Activated T-cell treated with anti-CD3 and anti-CD28 coated beads for 4 hours (primary cell): Measurements from ENCODE around the gene CCR9.
"Not testable (repeated sequence)": the region's sequence is repeated elsewhere in the genome, so short reads cannot be mapped to it uniquely, and the experiment has no call there.

Experiments
- DNase-seq: peaks from one replicate; pipeline ENCODE4 v3.0.0-alpha.2; 2020

Gene CCR9

GRCh38 chr3:45885979-45886705 is at the start of gene CCR9:
Gene CCR9, plus strand, starts transcription at chr3:45886543. Its CDS starts 8,391 bp downstream, at chr3:45894934.
- no peak for DNase-seq

DNA sequence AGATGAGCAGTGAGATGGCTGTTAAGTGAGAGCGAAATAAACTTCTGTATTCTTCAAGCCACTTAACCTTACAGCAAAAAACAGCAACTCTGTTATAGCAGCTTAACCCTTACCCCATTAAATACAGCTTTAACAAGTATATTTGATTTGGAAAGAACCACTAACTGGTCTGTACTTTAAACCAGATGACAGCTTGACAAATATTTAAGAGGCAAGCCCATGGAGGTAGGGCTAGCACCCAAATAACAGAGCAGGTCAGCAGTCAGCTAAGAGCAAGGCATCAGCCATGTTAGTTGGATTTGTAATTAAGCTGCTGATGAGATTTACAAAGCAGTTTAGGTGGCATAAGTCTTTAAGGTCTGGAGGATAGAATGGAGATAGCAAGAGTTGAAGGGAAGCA is 47.9 kb upstream of the CCR9 start:
- no peak for DNase-seq

DNA sequence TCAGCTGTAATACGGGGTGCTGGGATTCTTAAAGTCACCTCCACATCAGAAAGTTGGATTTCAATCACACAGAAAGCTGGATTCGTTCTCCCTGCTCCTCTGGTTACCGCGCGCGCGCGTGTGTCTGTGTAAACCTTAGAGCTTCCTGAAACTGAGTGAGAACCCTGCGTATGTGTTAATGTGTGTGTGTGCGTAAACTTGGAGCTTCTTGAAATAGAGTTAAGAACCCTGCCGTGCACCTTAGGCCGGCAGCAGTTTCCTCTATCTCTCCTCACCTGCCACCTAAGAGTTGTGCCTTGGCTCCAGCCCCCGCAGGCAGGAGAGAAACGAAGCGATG is 45.0 kb upstream of the CCR9 start:
- DNase-seq, result no peak

- DNase-seq, result peak; percentile 86
Measured at GRCh38 chr3:45841757-45842491, 44.4 kb upstream of the CCR9 start, which contains the start of gene LZTFL1. Gene LZTFL1, minus strand, starts transcription at chr3:45842119. Its CDS starts 128 bp downstream, at chr3:45841991.

DNA sequence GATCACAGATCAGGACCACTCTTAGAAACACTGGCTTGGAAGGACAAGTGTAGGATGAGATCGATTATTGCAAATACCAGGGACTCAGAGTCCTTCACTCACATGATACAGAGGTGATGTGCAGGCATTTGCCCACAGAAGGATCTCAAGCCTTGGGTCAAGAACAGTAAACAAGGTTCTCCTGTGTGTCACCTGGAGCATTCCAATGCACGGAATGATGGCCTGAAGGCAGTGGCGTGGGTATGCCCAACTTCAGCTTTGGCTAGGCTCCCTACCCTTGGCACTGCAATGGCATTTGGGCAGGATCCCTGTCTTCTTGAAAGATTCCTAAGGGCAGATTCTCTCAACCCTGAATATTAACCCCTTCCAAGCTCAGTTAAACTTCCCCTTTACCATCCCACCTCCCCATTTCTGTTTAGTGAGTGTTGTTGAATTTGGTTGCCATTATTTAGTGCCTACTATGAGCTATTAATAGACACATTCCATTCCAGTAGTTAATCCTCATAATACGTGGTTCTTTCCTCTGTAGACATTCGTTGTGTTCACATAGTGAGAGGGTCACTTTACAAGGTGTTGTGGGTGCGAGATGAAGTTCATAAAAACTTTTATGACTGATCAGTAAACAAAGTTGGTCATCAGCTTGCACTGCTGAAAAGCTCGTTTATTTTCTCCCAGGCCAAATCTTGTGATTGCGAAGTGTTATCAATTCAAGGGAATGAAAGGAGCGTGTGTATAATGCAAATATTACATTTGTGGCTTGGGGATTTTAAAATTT is 43.3 kb upstream of the CCR9 start:
- no peak for DNase-seq

GRCh38 chr3:45844616-45845015 is 41.7 kb upstream of the CCR9 start:
- no peak for DNase-seq

DNA sequence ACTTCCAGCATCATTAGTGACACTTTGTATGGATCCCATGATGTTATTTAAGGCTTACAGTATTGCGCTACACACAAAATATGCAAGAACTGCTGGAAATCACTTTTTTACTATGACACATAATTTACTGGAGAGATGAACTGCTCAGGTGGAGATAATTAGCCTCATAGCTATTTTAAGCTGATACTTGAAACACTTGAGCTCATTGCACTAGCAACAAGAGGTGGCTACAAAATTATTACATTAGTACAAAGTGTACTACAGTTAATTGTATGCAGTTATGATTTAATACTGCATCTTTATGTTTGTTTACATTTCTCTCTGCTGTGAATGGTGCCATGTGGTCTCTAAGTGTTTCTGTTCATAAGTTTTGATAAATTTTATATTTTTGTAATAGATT is 38.0 kb upstream of the CCR9 start:
- no peak for DNase-seq

GRCh38 chr3:45852828-45853227 is 33.5 kb upstream of the CCR9 start:
- DNase-seq, result no peak

- not testable (repeated sequence) for DNase-seq
Measured at GRCh38 chr3:45856323-45856722, 30.0 kb upstream of the CCR9 start.

DNA sequence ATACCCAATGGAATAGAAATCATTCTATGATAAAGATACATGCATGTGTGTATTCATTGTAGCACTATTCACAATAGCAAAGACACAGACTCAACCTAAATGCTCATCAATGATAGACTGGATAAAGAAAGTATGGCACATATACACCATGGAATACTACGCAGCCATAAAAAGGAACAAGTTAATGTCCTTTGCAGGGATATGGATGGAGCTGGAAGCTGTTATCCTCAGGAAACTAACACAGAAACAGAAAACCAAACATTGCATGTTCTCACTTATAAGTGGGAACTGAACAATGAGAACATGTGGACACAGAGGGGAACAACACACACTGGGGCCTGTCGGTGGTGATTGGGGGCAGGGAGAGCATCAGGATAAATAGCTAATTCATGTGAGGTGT is 29.3 kb upstream of the CCR9 start:
- DNase-seq, result not testable (repeated sequence)

DNA sequence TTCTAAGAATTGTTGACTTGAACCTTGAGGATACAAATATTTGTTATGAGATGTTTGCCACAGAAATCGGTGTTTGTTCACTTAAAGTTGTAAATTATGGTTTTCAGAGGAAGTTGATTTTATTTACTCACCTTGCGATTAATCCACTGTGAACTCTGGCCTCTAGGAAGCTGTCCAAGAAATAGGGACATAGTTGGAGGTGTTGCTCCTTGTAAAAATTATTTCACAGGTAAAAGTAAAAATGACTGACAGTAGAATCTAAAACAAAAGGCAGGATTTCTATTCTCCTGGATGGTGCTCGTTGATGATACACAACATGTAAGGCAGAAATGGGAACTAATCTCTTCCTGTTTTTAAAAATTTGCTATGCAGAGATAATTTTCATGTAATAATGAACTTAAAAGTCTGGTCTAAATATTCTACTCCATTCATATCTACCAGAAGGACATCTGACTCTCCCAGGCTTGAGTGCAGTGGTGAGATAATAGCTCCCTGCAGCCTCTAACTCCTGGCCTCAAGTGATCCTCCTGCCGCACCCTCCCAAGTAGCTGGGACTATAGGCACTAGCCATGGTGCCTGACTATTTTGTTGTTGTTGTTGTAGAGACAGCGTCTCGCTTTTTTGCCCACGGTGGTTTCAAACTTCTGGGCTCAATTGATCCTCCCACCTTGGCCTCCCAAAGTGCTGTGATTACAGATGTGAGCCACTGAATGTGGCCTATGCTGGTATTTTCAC is 27.4 kb upstream of the CCR9 start:
- no peak for DNase-seq

- DNase-seq, result no peak
Measured at GRCh38 chr3:45860481-45860880, 25.9 kb upstream of the CCR9 start.

GRCh38 chr3:45861043-45861719 is 25.2 kb upstream of the CCR9 start:
- no peak for DNase-seq

DNA sequence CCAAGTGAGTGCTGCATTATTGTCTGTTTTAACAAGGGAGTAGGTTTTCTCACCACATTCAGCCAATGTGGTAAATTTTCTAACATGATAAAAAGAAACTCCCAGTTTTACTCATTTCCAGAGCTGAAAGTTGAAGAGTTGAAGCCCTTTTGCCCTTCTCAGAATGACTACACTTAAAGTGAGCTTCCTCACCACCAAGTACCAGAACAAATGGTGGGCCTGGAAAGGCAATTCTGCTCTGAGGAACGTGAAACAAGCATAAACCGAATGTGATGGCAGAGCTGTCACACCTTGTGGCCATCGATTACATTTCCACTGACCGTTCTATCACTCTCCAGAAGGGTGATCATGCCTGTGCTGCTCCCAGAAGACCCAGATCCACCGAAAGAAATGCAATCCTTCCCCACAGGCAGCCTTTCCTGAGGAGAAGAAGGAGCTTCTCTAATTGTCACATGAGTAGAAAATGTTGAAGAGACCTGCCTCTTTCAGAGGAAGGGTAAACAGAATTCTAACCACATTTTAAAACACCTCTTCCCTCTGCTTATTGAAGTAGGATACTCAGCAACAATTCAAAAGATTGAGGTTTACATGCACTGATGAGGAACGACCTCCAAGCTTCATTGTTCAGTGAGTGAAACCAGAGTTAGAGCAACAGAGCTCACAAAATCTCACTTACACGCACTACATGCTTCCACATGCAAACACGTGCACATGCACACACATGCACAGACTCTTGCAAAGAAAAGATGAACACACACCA is 21.4 kb upstream of the CCR9 start:
- DNase-seq, result no peak

- no peak for DNase-seq
Measured at GRCh38 chr3:45865563-45865962, 20.8 kb upstream of the CCR9 start.

- no peak for DNase-seq
Measured at GRCh38 chr3:45868213-45868612, 18.1 kb upstream of the CCR9 start.

DNA sequence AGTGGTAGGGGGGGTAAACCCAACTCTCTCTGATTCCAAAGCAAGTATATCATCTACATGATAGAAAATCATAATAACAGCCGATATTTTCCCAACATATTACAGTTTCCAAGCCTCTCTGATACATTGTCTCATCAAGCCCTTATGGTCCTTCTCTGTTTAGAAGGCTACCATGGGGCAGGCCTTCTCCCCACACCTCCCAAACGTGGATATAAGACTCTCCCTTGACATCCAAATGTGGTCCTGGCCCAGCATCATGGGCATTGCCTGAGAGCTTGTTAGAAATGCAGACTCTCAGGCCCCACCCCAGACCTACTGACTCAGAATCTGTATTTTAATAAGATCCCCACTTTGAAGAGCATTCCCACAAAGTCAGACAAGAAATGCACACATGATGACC is 17.7 kb upstream of the CCR9 start:
- no peak for DNase-seq

- DNase-seq, result no peak
Measured at GRCh38 chr3:45869638-45870037, 16.7 kb upstream of the CCR9 start.

GRCh38 chr3:45870099-45870498 is 16.2 kb upstream of the CCR9 start:
- DNase-seq, result peak; percentile 29

GRCh38 chr3:45871780-45872179 is 14.6 kb upstream of the CCR9 start:
- DNase-seq, result no peak

DNA sequence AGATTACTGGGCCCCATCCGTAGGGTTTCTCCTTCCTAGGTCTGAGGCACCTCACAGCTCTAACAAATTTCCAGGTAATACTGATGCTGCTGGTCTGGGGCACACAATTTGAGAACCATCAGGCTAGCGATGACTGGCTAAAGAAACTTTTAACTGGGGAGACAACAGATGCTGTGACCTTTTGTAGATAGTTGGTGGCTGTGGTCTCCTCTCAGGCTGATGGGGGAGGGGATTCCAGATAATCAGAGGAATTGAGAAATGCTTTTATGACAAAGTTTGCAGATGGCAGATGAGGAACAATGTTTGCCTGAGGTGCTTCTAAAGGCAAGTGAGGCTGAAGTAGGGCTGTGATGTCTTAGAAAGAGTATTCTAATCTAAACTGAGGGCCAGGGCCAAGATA is 13.8 kb upstream of the CCR9 start:
- DNase-seq, result no peak

- DNase-seq, result no peak
Measured at GRCh38 chr3:45873036-45873435, 13.3 kb upstream of the CCR9 start.
